Caco-2 (cell line): ENCODE data around the gene NTMT2. TPM values are rescaled to one million over a fixed set of nuclear protein-coding genes. Genes with fewer than 3 reads are reported as not detected.

Experiments
- BruUV-seq: library from RNA; stranded (reverse); fragments of 400-500 nt; replicated peaks from 2 replicates; lab custom pipeline; 2021; lab: Mats Ljungman, UMichigan
- CTCF ChIA-PET: fragments of 300-600 bp; sonication (Branson Sonifier 250); formaldehyde crosslinking; loops from one replicate; lab custom pipeline; 2022; ENCODE audit warnings: antibody characterized with exemption; lab: Charles Lee
- POLR2A ChIA-PET: fragments of 300-600 bp; sonication (Branson Sonifier 250); formaldehyde crosslinking; loops from one replicate; lab custom pipeline; 2022; ENCODE audit warnings: antibody characterized with exemption; lab: Charles Lee
- DNase-seq, 2 experiments: peaks; one replicate each; pipeline versions ENCODE4 v3.0.0 to v3.0.0-alpha.2; 2020 to 2022
- H3K27me3 ChIP-seq: replicated peaks from 2 replicates; pipeline ENCODE4 v1.6.0; 2011; ENCODE audit warnings: low read length; ENCODE audit not compliant: control insufficient read depth, insufficient read depth
- H3K36me3 ChIP-seq: 2 replicates; pipeline ENCODE4 v1.5.1; 2011; ENCODE audit warnings: low read length; ENCODE audit not compliant: control insufficient read depth, insufficient read depth
- H3K4me1 ChIP-seq: fragments of 250-450 bp; sonication (Bioruptor Pico); 2 replicates; pipeline ENCODE4 v1.5.1; 2020; ENCODE audit warnings: mild to moderate bottlenecking
- H3K4me3 ChIP-seq: 2 replicates; pipeline ENCODE4 v1.5.1; 2011; ENCODE audit warnings: low read depth, mild to moderate bottlenecking, control low read depth, low read length
- H3K9me3 ChIP-seq: fragments of 250-450 bp; sonication (Bioruptor Pico); 2 replicates; pipeline ENCODE4 v1.5.1; 2020; ENCODE audit warnings: mild to moderate bottlenecking, moderate library complexity
- H3K27ac Mint-ChIP-seq: one replicate; pipeline ENCODE4 v1.8.0; 2022; ENCODE audit warnings: mixed read lengths; ENCODE audit not compliant: unreplicated experiment
- H3K27me3 Mint-ChIP-seq: one replicate; pipeline ENCODE4 v1.8.0; 2022; ENCODE audit warnings: mixed read lengths; ENCODE audit not compliant: insufficient read depth, unreplicated experiment
- H3K36me3 Mint-ChIP-seq: one replicate; pipeline ENCODE4 v1.8.0; 2022; ENCODE audit warnings: mild to moderate bottlenecking, mixed read lengths; ENCODE audit not compliant: insufficient read depth, unreplicated experiment
- H3K4me1 Mint-ChIP-seq: one replicate; pipeline ENCODE4 v1.8.0; 2022; ENCODE audit warnings: low read depth, mixed read lengths; ENCODE audit not compliant: unreplicated experiment
- H3K4me3 Mint-ChIP-seq: one replicate; pipeline ENCODE4 v1.8.0; 2022; ENCODE audit warnings: mild to moderate bottlenecking, moderate library complexity, mixed read lengths; ENCODE audit not compliant: unreplicated experiment
- H3K9me3 Mint-ChIP-seq: one replicate; pipeline ENCODE4 v1.8.0; 2022; ENCODE audit warnings: mixed read lengths; ENCODE audit not compliant: unreplicated experiment
- CTCF ChIP-seq, 2 experiments: fragments of 200-600 bp in 1 of 2; IDR thresholded peaks; 1 replicate in 1 of 2; 2 replicates in 1 of 2; pipeline versions ENCODE4 v1.5.1 to v1.8.0; 2011 to 2022; ENCODE audit warnings: antibody characterized with exemption in 1 of 2, control low read depth in 1 of 2, inconsistent platforms in 1 of 2, low read depth in 1 of 2, low read length in 1 of 2, mild to moderate bottlenecking in 1 of 2, moderate library complexity in 1 of 2; ENCODE audit not compliant: insufficient read depth in 1 of 2, severe bottlenecking in 1 of 2, unreplicated experiment in 1 of 2
- intact Hi-C: fragments of 100-400 bp; cut with micrococcal nuclease; formaldehyde crosslinking; loops from one replicate; pipeline ENCODE4 v1.10.0; 2022; ENCODE audit not compliant: unreplicated experiment
- total RNA-seq: library from RNA; stranded (reverse); gene quantifications from 2 replicates; pipeline ENCODE4 v1.2.3, GENCODE V29; 2022

The NTMT2 gene
- total RNA-seq, 1 experiment from 2014 or later, result not detected

GRCh38 chr1:170126696-170127095, 19.1 kb upstream of the NTMT2 start:
- CTCF ChIA-PET, result no interaction called here
- POLR2A ChIA-PET, result no interaction called here
- H3K9me3 Mint-ChIP-seq, result no peaks in the 10 kb centered on the region
- Histone ChIP-seq H3K4me3 (no peak overlapping the region), H3K27me3 (no peaks in the 10 kb centered on the region), H3K4me1 (no peaks in the 10 kb centered on the region), H3K36me3 (no peaks in the 10 kb centered on the region), H3K9me3 (no peaks in the 10 kb centered on the region)
- no peak for TF ChIP-seq CTCF (IDR thresholded peaks at IDR 0.05; ENCODE audit: insufficient read depth in 1 of 2, low read depth in 1 of 2, low read length in 1 of 2, severe bottlenecking in 1 of 2, unreplicated experiment in 1 of 2)
- no peaks in the 10 kb centered on the region for H3K36me3 Mint-ChIP-seq
- H3K27ac Mint-ChIP-seq, result no peak overlapping the region
- BruUV-seq, result no TSS peak
- peak in 1 of 2 experiments; percentile 5 for DNase-seq
- H3K4me1 Mint-ChIP-seq, result peaks cover 10% of the 10 kb centered on the region
- peaks cover 7% of the 10 kb centered on the region for H3K27me3 Mint-ChIP-seq
- intact Hi-C loops, result no loop called here
- no peak overlapping the region for H3K4me3 Mint-ChIP-seq

GRCh38 chr1:170131450-170131849, 14.3 kb upstream of the NTMT2 start:
- ChIA-PET CTCF (no interaction called here), POLR2A (no interaction called here)
- H3K27me3 ChIP-seq, result no peaks in the 10 kb centered on the region
- no peak overlapping the region for H3K27ac Mint-ChIP-seq
- peaks cover 8% of the 10 kb centered on the region for H3K27me3 Mint-ChIP-seq
- peaks cover 12% of the 10 kb centered on the region for H3K4me1 Mint-ChIP-seq
- no peaks in the 10 kb centered on the region for H3K4me1 ChIP-seq
- BruUV-seq, result no TSS peak
- H3K9me3 ChIP-seq, result no peaks in the 10 kb centered on the region
- no peak overlapping the region for H3K4me3 ChIP-seq
- no peak overlapping the region for H3K4me3 Mint-ChIP-seq
- no peaks in the 10 kb centered on the region for H3K36me3 Mint-ChIP-seq
- H3K9me3 Mint-ChIP-seq, result no peaks in the 10 kb centered on the region
- no peak for DNase-seq
- no peaks in the 10 kb centered on the region for H3K36me3 ChIP-seq
- intact Hi-C loops, result no loop called here
- TF ChIP-seq CTCF (IDR thresholded peaks at IDR 0.05; ENCODE audit: insufficient read depth in 1 of 2, low read depth in 1 of 2, low read length in 1 of 2, severe bottlenecking in 1 of 2, unreplicated experiment in 1 of 2), result no peak

GRCh38 chr1:170131984-170132383, 13.8 kb upstream of the NTMT2 start:
- no peaks in the 10 kb centered on the region for H3K27me3 ChIP-seq
- BruUV-seq, result no TSS peak
- Mint-ChIP-seq H3K27me3 (peaks cover 9% of the 10 kb centered on the region), H3K4me3 (no peak overlapping the region), H3K4me1 (peaks cover 7% of the 10 kb centered on the region), H3K27ac (no peak overlapping the region), H3K9me3 (no peaks in the 10 kb centered on the region), H3K36me3 (no peaks in the 10 kb centered on the region)
- TF ChIP-seq CTCF (IDR thresholded peaks at IDR 0.05; ENCODE audit: insufficient read depth in 1 of 2, low read depth in 1 of 2, low read length in 1 of 2, severe bottlenecking in 1 of 2, unreplicated experiment in 1 of 2), result no peak
- no peaks in the 10 kb centered on the region for H3K9me3 ChIP-seq
- intact Hi-C loops, result no loop called here
- ChIA-PET POLR2A (no interaction called here), CTCF (no interaction called here)
- no peak for DNase-seq
- no peak overlapping the region for H3K4me3 ChIP-seq
- H3K36me3 ChIP-seq, result no peaks in the 10 kb centered on the region
- H3K4me1 ChIP-seq, result no peaks in the 10 kb centered on the region
